CD4-positive, alpha-beta memory T cell (primary cell): Measurements from ENCODE around the gene STIM1. TPM values are rescaled to one million over a fixed set of nuclear protein-coding genes. Genes with fewer than 3 reads are reported as not detected.
"Not testable (repeated sequence)": the region's sequence is repeated elsewhere in the genome, so short reads cannot be mapped to it uniquely, and the experiment has no call there.

Experiments used
- CTCF ChIA-PET: fragments of 350-600 bp; sonication (Branson Sonifier 250); formaldehyde crosslinking; loops from one replicate; lab custom pipeline; 2021; ENCODE audit warnings: inconsistent platforms; ENCODE audit not compliant: partially characterized antibody; lab: Charles Lee
- POLR2A ChIA-PET: fragments of 350-600 bp; sonication (Branson Sonifier 250); formaldehyde crosslinking; loops from one replicate; lab custom pipeline; 2021; ENCODE audit not compliant: partially characterized antibody; lab: Charles Lee
- DNase-seq, 5 donors: peaks; one replicate each; pipeline versions ENCODE4 v3.0.0 to v3.0.0-alpha.2; 2020 to 2022; ENCODE audit warnings: mixed read lengths in 1 of 5
- H3K27ac ChIP-seq: one replicate; pipeline ENCODE4 v1.7.0; 2013; ENCODE audit warnings: low read depth, low read length
- H3K27me3 ChIP-seq: 2 replicates; pipeline ENCODE4 v1.7.0; 2013; ENCODE audit warnings: mild to moderate bottlenecking, low read length, moderate library complexity; ENCODE audit not compliant: insufficient read depth
- H3K36me3 ChIP-seq: 2 replicates; pipeline ENCODE4 v1.7.0; 2013; ENCODE audit warnings: mild to moderate bottlenecking, low read length, moderate library complexity; ENCODE audit not compliant: insufficient read depth
- H3K4me1 ChIP-seq: 2 replicates; pipeline ENCODE4 v1.7.0; 2013; ENCODE audit warnings: mild to moderate bottlenecking, low read length, moderate library complexity; ENCODE audit not compliant: insufficient read depth
- H3K4me3 ChIP-seq, 2 donors: one replicate each; pipeline ENCODE4 v1.7.0; 2013; ENCODE audit warnings: low read length in 2 of 2, mild to moderate bottlenecking in 1 of 2
- H3K9me3 ChIP-seq, 2 donors: one replicate each; pipeline ENCODE4 v1.7.0; 2013; ENCODE audit warnings: low read length in 2 of 2, control low read depth in 1 of 2; ENCODE audit not compliant: control insufficient read depth in 1 of 2
- H3K27ac Mint-ChIP-seq, 7 donors: one replicate each; pipeline ENCODE4 v1.8.0; 2020 to 2021; ENCODE audit warnings: mixed read lengths in 7 of 7, mild to moderate bottlenecking in 6 of 7, inconsistent platforms in 3 of 7, moderate library complexity in 3 of 7
- H3K27me3 Mint-ChIP-seq, 2 donors: one replicate each; pipeline ENCODE4 v1.8.0; 2020 to 2021; ENCODE audit warnings: mixed read lengths in 2 of 2
- H3K36me3 Mint-ChIP-seq, 2 donors: one replicate each; pipeline ENCODE4 v1.8.0; 2020 to 2021; ENCODE audit warnings: mixed read lengths in 2 of 2, inconsistent platforms in 1 of 2, mild to moderate bottlenecking in 1 of 2
- H3K4me1 Mint-ChIP-seq, 4 donors: one replicate each; pipeline ENCODE4 v1.8.0; 2020 to 2021; ENCODE audit warnings: mixed read lengths in 4 of 4, mild to moderate bottlenecking in 1 of 4
- H3K4me3 Mint-ChIP-seq, 8 donors: one replicate each; pipeline ENCODE4 v1.8.0; 2020 to 2021; ENCODE audit warnings: mixed read lengths in 8 of 8, mild to moderate bottlenecking in 7 of 8, moderate library complexity in 6 of 8, inconsistent platforms in 3 of 8
- H3K9me3 Mint-ChIP-seq, 8 donors: one replicate each; pipeline ENCODE4 v1.8.0; 2020 to 2021; ENCODE audit warnings: mixed read lengths in 8 of 8, mild to moderate bottlenecking in 5 of 8, inconsistent platforms in 3 of 8, moderate library complexity in 1 of 8
- intact Hi-C: fragments of 100-400 bp; cut with micrococcal nuclease; formaldehyde crosslinking; loops from one replicate; pipeline ENCODE4 v1.15.1; 2023
- polyA plus RNA-seq, 2 donors: library from polyadenylated mRNA; unstranded; fragments of 300-500 nt; fragmentation: Illumina TruSeq; gene quantifications; one replicate each; pipeline ENCODE4 v1.2.3, GENCODE V29; 2021
- total RNA-seq, 2 experiments: library from RNA; stranded (reverse); gene quantifications; one replicate each; pipeline ENCODE4 v1.2.3, GENCODE V29; 2021

STIM1 gene
- total and polyA plus RNA-seq, 4 experiments from 2014 or later = 27.7 to 87.4 (median 65.5) TPM

GRCh38 chr11:4041731-4042391 is 186.4 kb downstream of the STIM1 start:
- Histone ChIP-seq H3K4me1 (peaks cover 10% of the 10 kb centered on the region), H3K36me3 (no peaks in the 10 kb centered on the region), H3K27me3 (no peaks in the 10 kb centered on the region), H3K4me3 (no peak overlapping the region), H3K27ac (no peak overlapping the region), H3K9me3 (no peaks in the 10 kb centered on the region)
- peaks cover 29 to 49% (median 38%) of the 10 kb centered on the region in 4 donors for H3K4me1 Mint-ChIP-seq
- peak overlapping the region in 1 of 7 donors; percentile 48 for H3K27ac Mint-ChIP-seq
- H3K27me3 Mint-ChIP-seq = no peaks in the 10 kb centered on the region
- H3K4me3 Mint-ChIP-seq = no peak overlapping the region
- intact Hi-C loops = no loop called here
- POLR2A ChIA-PET = interaction anchor here (3.6 kb wide), 1 partner anchor 187 kb away, joined by 25 read pairs; the partner anchor contains the start of gene STIM1
- DNase-seq = no peak
- H3K36me3 Mint-ChIP-seq = peaks cover 4 to 10% of the 10 kb centered on the region in 2 donors
- H3K9me3 Mint-ChIP-seq = peaks cover 0 to 3% (median 0%) of the 10 kb centered on the region in 8 donors
- CTCF ChIA-PET = interaction anchor here (0.9 to 2.4 kb wide), 6 partner anchors 18 to 200 kb away, joined by 3 to 11 read pairs (median 4); partner anchors contain the start of gene STIM1

GRCh38 chr11:4044976-4045646 is 189.6 kb downstream of the STIM1 start:
- H3K9me3 Mint-ChIP-seq = no peaks in the 10 kb centered on the region
- no peak overlapping the region for H3K27ac ChIP-seq
- ChIA-PET CTCF (interaction anchor here (0.5 to 2.8 kb wide), 11 partner anchors 10 to 264 kb away, joined by 3 to 15 read pairs (median 5); partner anchors contain the start of gene STIM1), POLR2A (interaction anchor here (1.0 to 3.6 kb wide), 2 partner anchors 188 to 191 kb away, joined by 3 to 25 read pairs; partner anchors contain the start of gene STIM1)
- no peak for DNase-seq
- no peak overlapping the region for H3K4me3 ChIP-seq
- H3K36me3 Mint-ChIP-seq = peaks cover 11 to 16% of the 10 kb centered on the region in 2 donors
- no peak overlapping the region for H3K4me3 Mint-ChIP-seq
- peak overlapping the region in 6 of 7 donors; percentile 11 to 84 (median 42) for H3K27ac Mint-ChIP-seq
- H3K9me3 ChIP-seq = no peaks in the 10 kb centered on the region
- intact Hi-C loops = no loop called here
- H3K27me3 Mint-ChIP-seq = no peaks in the 10 kb centered on the region
- H3K4me1 Mint-ChIP-seq = peaks cover 24 to 39% (median 31%) of the 10 kb centered on the region in 4 donors
- H3K4me1 ChIP-seq = peaks cover 10% of the 10 kb centered on the region
- H3K36me3 ChIP-seq = no peaks in the 10 kb centered on the region
- H3K27me3 ChIP-seq = no peaks in the 10 kb centered on the region

- no peak overlapping the region for H3K27ac ChIP-seq
- H3K27me3 Mint-ChIP-seq = no peaks in the 10 kb centered on the region
- intact Hi-C loops = no loop called here
- H3K9me3 ChIP-seq = no peaks in the 10 kb centered on the region
- H3K4me3 ChIP-seq = no peak overlapping the region
- peaks cover 0 to 3% (median 0%) of the 10 kb centered on the region in 8 donors for H3K9me3 Mint-ChIP-seq
- H3K36me3 Mint-ChIP-seq = peaks cover 20 to 24% of the 10 kb centered on the region in 2 donors
- peak overlapping the region in 3 of 7 donors; percentile 37 to 58 (median 43) for H3K27ac Mint-ChIP-seq
- no peaks in the 10 kb centered on the region for H3K27me3 ChIP-seq
- no peaks in the 10 kb centered on the region for H3K36me3 ChIP-seq
- CTCF ChIA-PET = interaction anchor here (2.1 to 2.8 kb wide), 3 partner anchors 24 to 199 kb away, joined by 4 to 16 read pairs (median 15); partner anchors contain the start of gene STIM1
- H3K4me1 Mint-ChIP-seq = peaks cover 15 to 24% (median 16%) of the 10 kb centered on the region in 4 donors
- H3K4me1 ChIP-seq = peaks cover 10% of the 10 kb centered on the region
- no peak for DNase-seq
- H3K4me3 Mint-ChIP-seq = no peak overlapping the region
- POLR2A ChIA-PET = interaction anchor here (0.7 kb wide), 1 partner anchor 210 kb away, joined by 3 read pairs; no protein-coding TSS in a partner anchor
Measured at GRCh38 chr11:4048340-4048739, 192.9 kb downstream of the STIM1 start.

GRCh38 chr11:4049006-4049405 is 193.5 kb downstream of the STIM1 start:
- Histone ChIP-seq H3K36me3 (no peaks in the 10 kb centered on the region), H3K9me3 (no peaks in the 10 kb centered on the region), H3K4me1 (peaks cover 9% of the 10 kb centered on the region), H3K4me3 (no peak overlapping the region), H3K27me3 (no peaks in the 10 kb centered on the region), H3K27ac (no peak overlapping the region)
- intact Hi-C loops = no loop called here
- CTCF ChIA-PET = interaction anchor here (0.6 to 2.4 kb wide), 3 partner anchors 24 to 1501 kb away, joined by 3 to 16 read pairs (median 4); no protein-coding TSS in a partner anchor
- DNase-seq = no peak
- H3K9me3 Mint-ChIP-seq = peaks cover 0 to 3% (median 0%) of the 10 kb centered on the region in 8 donors
- POLR2A ChIA-PET = interaction anchor here (0.6 to 0.7 kb wide), 2 partner anchors 210 to 253 kb away, joined by 3 read pairs; no protein-coding TSS in a partner anchor
- no peak overlapping the region for H3K4me3 Mint-ChIP-seq
- H3K27ac Mint-ChIP-seq = peak overlapping the region in 1 of 7 donors; percentile 30
- H3K36me3 Mint-ChIP-seq = peaks cover 22 to 24% of the 10 kb centered on the region in 2 donors
- no peaks in the 10 kb centered on the region for H3K27me3 Mint-ChIP-seq
- H3K4me1 Mint-ChIP-seq = peaks cover 13 to 22% (median 13%) of the 10 kb centered on the region in 4 donors

- intact Hi-C loops = no loop called here
Measured at GRCh38 chr11:4050138-4050537, 194.7 kb downstream of the STIM1 start.

GRCh38 chr11:4053200-4053599 is 197.7 kb downstream of the STIM1 start:
- intact Hi-C loops, DNase-seq, H3K4me3 ChIP-seq, POLR2A ChIA-PET, H3K9me3 ChIP-seq, H3K4me3 Mint-ChIP-seq, H3K27me3 Mint-ChIP-seq, H3K9me3 Mint-ChIP-seq, H3K27ac ChIP-seq, H3K36me3 ChIP-seq, H3K27me3 ChIP-seq: not testable (repeated sequence)
- CTCF ChIA-PET = interaction anchor here (1.0 to 24.3 kb wide), 3 partner anchors 20 to 209 kb away, joined by 3 to 934 read pairs (median 4); partner anchors contain the start of genes RHOG and STIM1
- H3K4me1 Mint-ChIP-seq = peaks cover 13 to 18% (median 15%) of the 10 kb centered on the region in 4 donors
- H3K36me3 Mint-ChIP-seq = peaks cover 46 to 53% of the 10 kb centered on the region in 2 donors
- H3K4me1 ChIP-seq = peaks cover 13% of the 10 kb centered on the region
- H3K27ac Mint-ChIP-seq = peak overlapping the region in 1 of 7 donors; percentile 23

More at GRCh38 chr11:4050138-4050537, 194.7 kb downstream of the STIM1 start:
- Histone ChIP-seq H3K27ac (no peak overlapping the region), H3K4me3 (no peak overlapping the region), H3K27me3 (no peaks in the 10 kb centered on the region), H3K36me3 (no peaks in the 10 kb centered on the region), H3K9me3 (no peaks in the 10 kb centered on the region), H3K4me1 (no peaks in the 10 kb centered on the region)
- H3K27ac Mint-ChIP-seq = peak overlapping the region in 1 of 7 donors; percentile 10
- H3K27me3 Mint-ChIP-seq = no peaks in the 10 kb centered on the region
- CTCF ChIA-PET = interaction anchor here (2.4 kb wide), 1 partner anchor 22 kb away, joined by 16 read pairs; no protein-coding TSS in a partner anchor
- no peak for DNase-seq
- H3K4me1 Mint-ChIP-seq = peaks cover 5 to 11% (median 6%) of the 10 kb centered on the region in 4 donors
- peaks cover 26 to 29% of the 10 kb centered on the region in 2 donors for H3K36me3 Mint-ChIP-seq
- no peak overlapping the region for H3K4me3 Mint-ChIP-seq
- H3K9me3 Mint-ChIP-seq = peaks cover 0 to 3% (median 0%) of the 10 kb centered on the region in 8 donors
- POLR2A ChIA-PET = no interaction called here
